ENCODE measurements around the gene CDAN1. TPM values are rescaled to one million over a fixed set of nuclear protein-coding genes. Genes with fewer than 3 reads are reported as not detected.

CDAN1 gene
- total and polyA plus RNA-seq, 4 donors, result 2.4 to 9.5 (median 7.1) TPM

DNA sequence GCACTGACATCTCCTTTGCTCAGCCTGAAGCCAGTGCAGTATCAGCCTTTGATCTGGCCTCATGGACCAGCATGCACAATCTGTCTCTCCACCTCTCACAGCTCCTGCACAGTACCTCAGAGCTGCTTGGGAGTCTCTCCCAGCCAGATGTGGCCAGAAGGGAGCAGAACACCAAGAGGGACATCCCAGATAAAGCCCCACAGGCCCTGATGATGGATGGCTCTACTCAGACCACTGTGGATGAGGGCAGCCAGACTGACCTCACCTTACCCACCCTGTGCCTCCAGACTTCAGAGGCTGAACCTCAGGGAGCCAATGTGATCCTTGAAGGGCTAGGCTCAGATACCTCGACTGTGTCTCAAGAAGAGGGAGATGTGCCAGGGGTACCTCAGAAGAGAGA, 44.4 kb downstream of the CDAN1 start:
- 93% methylated on average over 1 of the region's 1 CpG for WGBS
- TF ChIP-seq, protein P1, sequence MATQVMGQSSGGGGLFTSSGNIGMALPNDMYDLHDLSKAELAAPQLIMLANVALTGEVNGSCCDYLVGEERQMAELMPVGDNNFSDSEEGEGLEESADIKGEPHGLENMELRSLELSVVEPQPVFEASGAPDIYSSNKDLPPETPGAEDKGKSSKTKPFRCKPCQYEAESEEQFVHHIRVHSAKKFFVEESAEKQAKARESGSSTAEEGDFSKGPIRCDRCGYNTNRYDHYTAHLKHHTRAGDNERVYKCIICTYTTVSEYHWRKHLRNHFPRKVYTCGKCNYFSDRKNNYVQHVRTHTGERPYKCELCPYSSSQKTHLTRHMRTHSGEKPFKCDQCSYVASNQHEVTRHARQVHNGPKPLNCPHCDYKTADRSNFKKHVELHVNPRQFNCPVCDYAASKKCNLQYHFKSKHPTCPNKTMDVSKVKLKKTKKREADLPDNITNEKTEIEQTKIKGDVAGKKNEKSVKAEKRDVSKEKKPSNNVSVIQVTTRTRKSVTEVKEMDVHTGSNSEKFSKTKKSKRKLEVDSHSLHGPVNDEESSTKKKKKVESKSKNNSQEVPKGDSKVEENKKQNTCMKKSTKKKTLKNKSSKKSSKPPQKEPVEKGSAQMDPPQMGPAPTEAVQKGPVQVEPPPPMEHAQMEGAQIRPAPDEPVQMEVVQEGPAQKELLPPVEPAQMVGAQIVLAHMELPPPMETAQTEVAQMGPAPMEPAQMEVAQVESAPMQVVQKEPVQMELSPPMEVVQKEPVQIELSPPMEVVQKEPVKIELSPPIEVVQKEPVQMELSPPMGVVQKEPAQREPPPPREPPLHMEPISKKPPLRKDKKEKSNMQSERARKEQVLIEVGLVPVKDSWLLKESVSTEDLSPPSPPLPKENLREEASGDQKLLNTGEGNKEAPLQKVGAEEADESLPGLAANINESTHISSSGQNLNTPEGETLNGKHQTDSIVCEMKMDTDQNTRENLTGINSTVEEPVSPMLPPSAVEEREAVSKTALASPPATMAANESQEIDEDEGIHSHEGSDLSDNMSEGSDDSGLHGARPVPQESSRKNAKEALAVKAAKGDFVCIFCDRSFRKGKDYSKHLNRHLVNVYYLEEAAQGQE (IDR thresholded peaks at IDR 0.05), result no peak
- TF ChIP-seq TAF1 (conservative IDR thresholded peaks at IDR 0.05) (no peak), CTCF (IDR thresholded peaks at IDR 0.05; ENCODE audit: low read depth, low read length, missing input control) (no peak), FOXA1 (IDR thresholded peaks at IDR 0.05) (no peak)
- no peak for DNase-seq (ENCODE audit: low spot score)
- H3K4me1 ChIP-seq (ENCODE audit: control insufficient read depth in 4 of 4, insufficient read depth in 4 of 4, low read length in 3 of 4), result no peaks in the 10 kb centered on the region
- no peaks in the 10 kb centered on the region for H3K27me3 ChIP-seq (ENCODE audit: control insufficient read depth in 4 of 4, insufficient read depth in 4 of 4, low read length in 3 of 4)
- no peaks in the 10 kb centered on the region for H3K9me3 ChIP-seq (ENCODE audit: control insufficient read depth in 4 of 4, low read length in 3 of 4)
- H3K4me3 ChIP-seq (ENCODE audit: low read depth in 1 of 3, low read length in 3 of 3), result no peak overlapping the region
- no peaks in the 10 kb centered on the region for H3K36me3 ChIP-seq (ENCODE audit: control insufficient read depth in 4 of 4, insufficient read depth in 3 of 4, low read depth in 1 of 4, low read length in 3 of 4)
- no peak overlapping the region for H3K9ac ChIP-seq (ENCODE audit: low read depth in 1 of 2, low read length in 2 of 2)
- H3K27ac ChIP-seq (ENCODE audit: low read depth in 1 of 2, low read length in 2 of 2), result no peak overlapping the region

DNA sequence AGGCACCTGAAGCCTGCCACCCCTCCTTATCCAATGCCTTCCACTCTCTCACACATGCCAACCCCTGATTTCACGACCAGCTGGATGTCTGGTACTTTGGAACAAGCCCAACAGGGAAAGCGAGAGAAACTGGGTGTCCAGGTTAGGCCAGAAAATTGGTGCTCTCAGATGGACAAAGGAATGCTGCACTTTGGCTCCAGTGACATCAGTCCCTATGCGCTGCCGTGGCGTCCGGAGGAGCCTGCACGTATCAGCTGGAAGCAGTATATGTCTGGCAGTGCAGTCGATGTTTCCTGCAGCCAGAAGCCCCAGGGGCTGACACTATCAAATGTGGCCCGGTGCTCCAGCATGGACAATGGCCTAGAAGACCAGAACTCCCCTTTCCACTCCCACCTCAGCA, 45.2 kb downstream of the CDAN1 start:
- DNase-seq (ENCODE audit: low spot score), result no peak
- no peaks in the 10 kb centered on the region for H3K9me3 ChIP-seq (ENCODE audit: control insufficient read depth in 4 of 4, low read length in 3 of 4)
- H3K9ac ChIP-seq (ENCODE audit: low read depth in 1 of 2, low read length in 2 of 2), result no peak overlapping the region
- no peaks in the 10 kb centered on the region for H3K27me3 ChIP-seq (ENCODE audit: control insufficient read depth in 4 of 4, insufficient read depth in 4 of 4, low read length in 3 of 4)
- WGBS, result 92% methylated on average over 9 of the region's 9 CpGs
- TF ChIP-seq RXRA (IDR thresholded peaks at IDR 0.05), result no peak
- TF ChIP-seq HNF4G (IDR thresholded peaks at IDR 0.05), result no peak
- TF ChIP-seq YY1 (IDR thresholded peaks at IDR 0.05), result no peak
- no peak for TF ChIP-seq FOXA2 (IDR thresholded peaks at IDR 0.05)
- TF ChIP-seq MAX (IDR thresholded peaks at IDR 0.05), result no peak
- TF ChIP-seq, protein P2, sequence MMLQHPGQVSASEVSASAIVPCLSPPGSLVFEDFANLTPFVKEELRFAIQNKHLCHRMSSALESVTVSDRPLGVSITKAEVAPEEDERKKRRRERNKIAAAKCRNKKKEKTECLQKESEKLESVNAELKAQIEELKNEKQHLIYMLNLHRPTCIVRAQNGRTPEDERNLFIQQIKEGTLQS (IDR thresholded peaks at IDR 0.05), result no peak
- no peak for TF ChIP-seq EGR1 (IDR thresholded peaks at IDR 0.05; ENCODE audit: low read depth in 2 of 2)
- no peak for TF ChIP-seq HNF4A (conservative IDR thresholded peaks at IDR 0.05)
- TF ChIP-seq FOXA1 (IDR thresholded peaks at IDR 0.05), result no peak
- TF ChIP-seq, protein P1 (IDR thresholded peaks at IDR 0.05), result no peak
- no peaks in the 10 kb centered on the region for H3K4me1 ChIP-seq (ENCODE audit: control insufficient read depth in 4 of 4, insufficient read depth in 4 of 4, low read length in 3 of 4)
- H3K27ac ChIP-seq (ENCODE audit: low read depth in 1 of 2, low read length in 2 of 2), result no peak overlapping the region
- H3K36me3 ChIP-seq (ENCODE audit: control insufficient read depth in 4 of 4, insufficient read depth in 3 of 4, low read depth in 1 of 4, low read length in 3 of 4), result no peaks in the 10 kb centered on the region
- H3K4me3 ChIP-seq (ENCODE audit: low read depth in 1 of 3, low read length in 3 of 3), result no peak overlapping the region

Data from liver (tissue), 9 donors.